ENCODE results near the gene PSMA2. TPM values are rescaled to one million over a fixed set of nuclear protein-coding genes. Genes with fewer than 3 reads are reported as not detected.

The PSMA2 gene
- total RNA-seq, 6 experiments from 2014 or later, result 40.9 to 79.5 (median 67.5) TPM

GRCh38 chr7:42915356-42915755, 16.6 kb downstream of the PSMA2 start:
- Histone ChIP-seq H3K4me1 (peaks cover 0 to 9% (median 0%) of the 10 kb centered on the region in 4 donors), H3K9me3 (no peaks in the 10 kb centered on the region), H3K36me3 (peaks cover 0 to 41% (median 14%) of the 10 kb centered on the region in 4 donors), H3K4me3 (no peak overlapping the region), H3K27me3 (no peaks in the 10 kb centered on the region), H3K27ac (no peak overlapping the region)
- intact Hi-C loops (cut with DNase I), result no loop called here
- TF ChIP-seq CTCF (IDR thresholded peaks at IDR 0.05), result no peak
- TF ChIP-seq POLR2A (IDR thresholded peaks at IDR 0.05), result no peak
- no peak for DNase-seq
- WGBS (ENCODE audit: insufficient coverage, low coverage, low lambda C conversion rate, missing lambda C conversion rate), result 33% methylated on average over 1 of the region's 1 CpG
- no peak for ATAC-seq

DNA sequence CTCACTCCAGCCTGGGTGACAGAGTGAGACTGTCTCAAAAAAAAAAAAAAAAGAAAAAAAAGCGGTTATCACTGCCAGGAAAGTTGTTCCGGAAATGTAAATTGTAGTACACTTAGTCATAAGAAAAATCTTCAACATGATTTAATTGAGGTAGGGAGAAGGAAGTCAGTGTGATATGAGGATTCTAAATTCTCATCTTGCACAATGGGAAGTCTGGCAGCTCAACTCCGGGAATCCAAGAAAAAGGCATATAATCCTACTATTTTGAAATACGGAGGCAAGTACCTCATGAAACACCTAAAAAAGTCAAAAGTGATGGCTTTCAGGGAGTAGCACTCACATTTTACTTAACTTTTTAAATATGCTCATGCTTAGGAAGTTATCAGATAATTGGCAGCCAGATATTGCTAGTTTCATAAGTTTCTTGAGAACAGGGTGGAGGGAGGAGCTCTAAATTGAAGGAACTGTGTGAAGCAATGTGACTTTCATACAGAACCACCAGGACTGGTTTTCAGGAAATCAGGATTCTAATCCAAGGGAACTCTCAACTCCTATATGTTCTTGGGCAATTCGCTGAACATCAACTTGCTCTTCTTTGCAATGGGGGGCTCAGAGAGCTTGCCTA, 17.4 kb downstream of the PSMA2 start:
- TF ChIP-seq POLR2A (IDR thresholded peaks at IDR 0.05), result no peak
- ATAC-seq, result peak in 1 of 4 donors; percentile 7
- H3K27ac ChIP-seq, result no peak overlapping the region
- 53% methylated on average over 4 of the region's 5 CpGs for WGBS (ENCODE audit: insufficient coverage, low coverage, low lambda C conversion rate, missing lambda C conversion rate)
- H3K9me3 ChIP-seq, result no peaks in the 10 kb centered on the region
- peaks cover 0 to 14% (median 0%) of the 10 kb centered on the region in 4 donors for H3K4me1 ChIP-seq
- peaks cover 0 to 33% (median 11%) of the 10 kb centered on the region in 4 donors for H3K36me3 ChIP-seq
- intact Hi-C loops (cut with DNase I), result no loop called here
- H3K4me3 ChIP-seq, result no peak overlapping the region
- H3K27me3 ChIP-seq, result no peaks in the 10 kb centered on the region
- no peak for DNase-seq

GRCh38 chr7:42914009-42914408, 18.0 kb downstream of the PSMA2 start:
- ATAC-seq (no peak), DNase-seq (no peak)
- H3K27me3 ChIP-seq, result no peaks in the 10 kb centered on the region
- H3K9me3 ChIP-seq, result no peaks in the 10 kb centered on the region
- TF ChIP-seq CTCF (IDR thresholded peaks at IDR 0.05), result no peak
- peaks cover 0 to 29% (median 8%) of the 10 kb centered on the region in 4 donors for H3K36me3 ChIP-seq
- H3K4me1 ChIP-seq, result peaks cover 0 to 20% (median 0%) of the 10 kb centered on the region in 4 donors
- intact Hi-C loops (cut with DNase I), result no loop called here
- H3K27ac ChIP-seq, result no peak overlapping the region
- 57% methylated on average over 3 of the region's 6 CpGs for WGBS (ENCODE audit: insufficient coverage, low coverage, low lambda C conversion rate, missing lambda C conversion rate)
- no peak overlapping the region for H3K4me3 ChIP-seq

DNA sequence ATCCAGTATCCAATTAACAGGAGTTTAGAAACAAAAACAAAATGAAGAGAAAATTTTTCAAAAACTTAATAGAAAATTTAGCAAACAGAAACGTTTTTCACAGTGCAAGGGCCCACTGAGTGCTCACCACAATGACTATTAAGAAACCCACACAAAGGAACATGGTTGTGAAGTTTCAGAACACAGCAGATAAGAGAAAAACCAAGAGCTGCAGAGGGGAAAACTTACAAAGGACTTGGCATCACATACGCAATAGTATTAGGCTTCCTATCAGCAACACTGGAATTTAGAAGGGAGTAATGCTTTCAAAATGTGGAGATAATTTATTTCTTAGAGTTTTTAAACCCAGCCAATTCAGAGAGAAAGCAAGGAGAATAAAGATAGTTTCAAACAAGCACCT, 18.4 kb downstream of the PSMA2 start:
- Histone ChIP-seq H3K27ac (no peak overlapping the region), H3K9me3 (no peaks in the 10 kb centered on the region), H3K4me1 (peaks cover 0 to 24% (median 0%) of the 10 kb centered on the region in 4 donors), H3K36me3 (peaks cover 0 to 27% (median 8%) of the 10 kb centered on the region in 4 donors), H3K27me3 (no peaks in the 10 kb centered on the region), H3K4me3 (no peak overlapping the region)
- 28% methylated on average over 2 of the region's 2 CpGs for WGBS (ENCODE audit: insufficient coverage, low coverage, low lambda C conversion rate, missing lambda C conversion rate)
- DNase-seq, result no peak
- ATAC-seq, result no peak
- intact Hi-C loops (cut with DNase I), result no loop called here
- TF ChIP-seq CTCF (IDR thresholded peaks at IDR 0.05) (no peak), POLR2A (IDR thresholded peaks at IDR 0.05) (no peak)

Data from right lobe of liver (tissue), 6 donors.